Esophagus (tissue), 2 donors: ENCODE results near the gene PRL. TPM values are rescaled to one million over a fixed set of nuclear protein-coding genes. Genes with fewer than 3 reads are reported as not detected.

ENCODE experiments used
- H3K27ac ChIP-seq, 2 donors: one replicate each; pipeline ENCODE4 v1.5.1; 2013; ENCODE audit warnings: low read depth in 2 of 2, mild to moderate bottlenecking in 2 of 2, inconsistent platforms in 1 of 2, low read length in 1 of 2, moderate library complexity in 1 of 2
- H3K27me3 ChIP-seq, 2 donors: one replicate each; pipeline ENCODE4 v1.6.1; 2013; ENCODE audit warnings: low read length in 2 of 2, control low read depth in 1 of 2, mild to moderate bottlenecking in 1 of 2; ENCODE audit not compliant: insufficient read depth in 2 of 2, control insufficient read depth in 1 of 2
- H3K36me3 ChIP-seq, 2 donors: one replicate each; pipeline ENCODE4 v1.6.1; 2013; ENCODE audit warnings: low read length in 1 of 2; ENCODE audit not compliant: control insufficient read depth in 2 of 2, insufficient read depth in 2 of 2
- H3K4me1 ChIP-seq, 2 donors: one replicate each; pipeline ENCODE4 v1.6.1; 2013; ENCODE audit warnings: low read length in 1 of 2; ENCODE audit not compliant: control insufficient read depth in 2 of 2, insufficient read depth in 2 of 2
- H3K4me3 ChIP-seq, 2 donors: one replicate each; pipeline ENCODE4 v1.5.1; 2013; ENCODE audit warnings: low read length in 2 of 2, mild to moderate bottlenecking in 2 of 2, low read depth in 1 of 2, moderate library complexity in 1 of 2
- H3K9me3 ChIP-seq, 2 donors: one replicate each; pipeline ENCODE4 v1.6.1; 2013; ENCODE audit warnings: mild to moderate bottlenecking in 2 of 2, low read depth in 1 of 2, low read length in 1 of 2, moderate library complexity in 1 of 2; ENCODE audit not compliant: control insufficient read depth in 2 of 2, insufficient read depth in 1 of 2
- WGBS, 2 donors: extraction: QIAGEN DNeasy Blood & Tissue Kit; methylation state at CpG; one replicate each; pipeline ENCODE4 v1.1.7; 2013; 5-methylcytosine and 5-hydroxymethylcytosine counted together
- polyA plus RNA-seq, 2 donors: library from polyadenylated mRNA; stranded (reverse); fragments of 200-250 nt; gene quantifications; one replicate each; pipeline ENCODE4 v1.2.3, GENCODE V29; 2013
- donor health status: healthy with polysubstance abuse.
- donor health status: Bipolar disorder and iron deficiency.

Gene PRL
- polyA plus RNA-seq, result not detected

DNA sequence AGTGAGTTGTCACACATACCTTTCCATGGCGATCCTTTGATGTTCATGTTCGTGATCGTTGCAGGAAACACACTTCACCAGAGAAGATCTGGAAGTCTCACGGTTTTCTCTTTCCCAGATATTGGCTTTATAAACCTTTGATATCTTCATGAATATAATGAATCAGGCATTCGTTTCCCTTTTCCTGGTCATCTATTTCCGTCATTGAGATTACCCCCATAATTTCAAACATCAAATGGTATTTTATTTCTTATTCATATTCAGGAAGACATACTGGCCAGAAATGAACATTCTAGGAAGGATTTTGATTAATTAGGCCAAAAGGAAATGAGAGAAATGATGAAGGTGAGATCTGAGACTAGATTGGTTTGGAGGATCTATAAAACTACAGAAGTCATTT is at the start of gene PRL:
Gene PRL, minus strand, starts transcription at position 101 of the 400 bp plus-strand sequence. Its CDS starts 54 bp downstream, at position 47.
- H3K36me3 ChIP-seq, result no peaks in the 10 kb centered on the region
- H3K4me1 ChIP-seq, result no peaks in the 10 kb centered on the region
- no peaks in the 10 kb centered on the region for H3K27me3 ChIP-seq
- no peak within 1 kb of the TSS for H3K4me3 ChIP-seq
- WGBS, 2 donors, result 89 to 90% methylated on average over 6 of the region's 6 CpGs
- H3K9me3 ChIP-seq, result no peaks in the 10 kb centered on the region
- no peak within 1 kb of the TSS for H3K27ac ChIP-seq

DNA sequence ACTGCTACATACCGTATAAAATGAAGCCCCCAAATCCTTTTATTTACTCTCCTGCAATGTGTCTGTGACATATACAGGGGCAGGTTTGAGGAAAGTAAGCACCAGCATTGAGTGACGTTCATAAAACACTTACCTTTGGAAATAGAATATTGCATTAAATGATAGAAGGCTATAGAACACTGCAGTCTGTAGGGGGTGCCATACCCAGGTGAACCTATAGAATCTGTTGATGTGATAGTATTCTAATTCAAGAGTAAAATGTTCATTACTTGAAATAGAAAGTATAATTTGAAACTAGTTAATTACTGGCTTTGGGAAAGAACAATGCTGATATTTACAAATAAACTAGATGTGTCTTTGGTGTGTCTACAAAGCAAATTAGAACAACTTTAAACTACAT is 47.0 kb upstream of the PRL start:
- no peak overlapping the region for H3K27ac ChIP-seq
- no peak overlapping the region for H3K4me3 ChIP-seq
- 90 to 92% methylated on average over 2 of the region's 2 CpGs for WGBS, 2 donors
- H3K9me3 ChIP-seq, result no peaks in the 10 kb centered on the region
- H3K27me3 ChIP-seq, result no peaks in the 10 kb centered on the region
- H3K4me1 ChIP-seq, result no peaks in the 10 kb centered on the region
- no peaks in the 10 kb centered on the region for H3K36me3 ChIP-seq

- Histone ChIP-seq H3K4me1 (no peaks in the 10 kb centered on the region), H3K27ac (no peak overlapping the region), H3K4me3 (no peak overlapping the region), H3K27me3 (no peaks in the 10 kb centered on the region), H3K36me3 (no peaks in the 10 kb centered on the region), H3K9me3 (no peaks in the 10 kb centered on the region)
- WGBS, 2 donors, result 54 to 64% methylated on average over 2 of the region's 2 CpGs
Observed at GRCh38 chr6:22334778-22335177, 37.9 kb upstream of the PRL start.

DNA sequence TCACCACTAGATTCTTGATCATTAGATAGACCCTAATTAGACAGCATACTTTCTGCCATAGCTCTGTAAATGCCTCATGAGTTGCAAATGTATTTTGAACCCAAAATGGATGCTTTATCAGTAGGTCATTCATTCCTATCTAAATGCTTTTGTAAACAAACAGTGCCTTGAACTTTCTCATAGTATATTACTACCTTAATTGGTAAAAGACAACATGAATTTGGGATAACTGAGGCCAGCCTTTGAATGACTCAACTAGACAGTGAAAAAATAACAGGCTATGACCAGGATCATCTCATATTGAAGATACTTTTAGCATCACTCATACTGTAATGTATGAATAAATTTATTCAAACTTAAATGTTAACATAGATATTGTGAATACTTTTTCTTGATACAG is 37.0 kb upstream of the PRL start:
- no peaks in the 10 kb centered on the region for H3K9me3 ChIP-seq
- H3K27me3 ChIP-seq, result no peaks in the 10 kb centered on the region
- no peak overlapping the region for H3K4me3 ChIP-seq
- no peaks in the 10 kb centered on the region for H3K36me3 ChIP-seq
- no peak overlapping the region for H3K27ac ChIP-seq
- H3K4me1 ChIP-seq, result no peaks in the 10 kb centered on the region

- WGBS, 2 donors, result 44 to 67% methylated on average over 4 of the region's 4 CpGs
- H3K4me3 ChIP-seq, result no peak overlapping the region
- H3K27me3 ChIP-seq, result no peaks in the 10 kb centered on the region
- no peaks in the 10 kb centered on the region for H3K4me1 ChIP-seq
- no peaks in the 10 kb centered on the region for H3K36me3 ChIP-seq
- no peaks in the 10 kb centered on the region for H3K9me3 ChIP-seq
- no peak overlapping the region for H3K27ac ChIP-seq
Observed at GRCh38 chr6:22332711-22333110, 35.9 kb upstream of the PRL start.

DNA sequence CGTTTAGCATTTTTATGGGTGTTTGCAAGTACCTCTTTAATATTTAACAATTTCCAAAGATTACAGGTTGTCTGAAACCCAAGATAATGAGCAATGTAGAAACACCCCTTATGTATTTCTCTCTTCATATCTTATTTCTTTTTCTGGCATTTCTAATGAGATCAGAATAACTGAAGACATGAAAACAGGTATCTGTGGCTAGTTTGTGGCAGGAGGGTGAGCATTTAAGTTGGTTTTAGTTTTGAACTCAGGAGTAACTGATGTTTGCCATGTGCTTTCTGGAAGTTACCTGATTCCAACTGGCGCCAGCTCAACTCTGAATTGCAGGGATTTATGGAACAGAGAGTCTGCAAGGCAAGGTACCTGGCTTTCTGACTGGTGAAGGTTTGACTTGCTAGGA is 35.4 kb upstream of the PRL start:
- no peak overlapping the region for H3K27ac ChIP-seq
- no peaks in the 10 kb centered on the region for H3K27me3 ChIP-seq
- H3K4me3 ChIP-seq, result no peak overlapping the region
- no peaks in the 10 kb centered on the region for H3K36me3 ChIP-seq
- H3K4me1 ChIP-seq, result no peaks in the 10 kb centered on the region
- no peaks in the 10 kb centered on the region for H3K9me3 ChIP-seq
- 81 to 87% methylated on average over 2 of the region's 2 CpGs for WGBS, 2 donors

- no peaks in the 10 kb centered on the region for H3K36me3 ChIP-seq
- no peaks in the 10 kb centered on the region for H3K27me3 ChIP-seq
- H3K9me3 ChIP-seq, result no peaks in the 10 kb centered on the region
- no peaks in the 10 kb centered on the region for H3K4me1 ChIP-seq
- WGBS, 2 donors, result 96% methylated on average over 4 of the region's 4 CpGs
- no peak overlapping the region for H3K27ac ChIP-seq
- no peak overlapping the region for H3K4me3 ChIP-seq
Observed at GRCh38 chr6:22330941-22331340, 34.1 kb upstream of the PRL start.

DNA sequence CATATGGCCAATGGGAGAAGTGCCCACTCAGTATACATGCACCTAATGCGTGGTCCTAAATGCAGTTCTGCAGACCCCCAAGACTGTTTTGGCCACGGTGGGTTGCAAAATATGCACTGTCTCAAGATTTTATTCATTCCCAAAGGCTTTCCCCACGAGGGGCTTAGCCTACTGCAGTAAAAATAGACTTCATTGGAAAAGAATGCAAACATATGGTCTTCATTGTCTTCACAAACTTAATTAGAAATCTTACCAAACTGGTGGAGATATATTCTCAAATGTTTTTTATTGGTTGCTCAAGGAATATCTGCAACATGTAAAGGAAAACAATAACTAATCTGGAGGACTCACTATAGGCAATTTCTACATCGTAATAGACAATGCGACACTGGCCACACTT is 31.6 kb upstream of the PRL start:
- no peak overlapping the region for H3K27ac ChIP-seq

DNA sequence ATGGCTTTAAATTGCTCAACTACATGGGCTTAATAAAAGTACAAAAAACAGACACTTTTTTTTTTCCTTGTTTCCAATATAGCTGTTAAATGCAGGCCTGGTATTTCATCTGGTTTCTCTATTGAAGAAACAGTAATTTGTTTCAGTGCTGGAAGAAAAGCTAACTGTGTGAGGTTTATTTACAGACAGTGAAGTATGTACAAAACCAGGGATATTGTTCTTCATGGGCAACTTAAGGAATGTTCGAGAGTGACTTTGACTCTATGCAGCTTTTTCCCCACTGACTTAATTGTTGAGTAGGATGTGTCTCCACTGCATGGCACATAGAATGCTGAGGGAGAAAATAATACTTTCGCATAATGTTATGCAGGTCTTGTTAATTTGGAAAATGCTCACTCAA is 31.0 kb upstream of the PRL start:
- H3K4me1 ChIP-seq, result no peaks in the 10 kb centered on the region
- 84 to 86% methylated on average over 2 of the region's 2 CpGs for WGBS, 2 donors
- H3K27me3 ChIP-seq, result no peaks in the 10 kb centered on the region
- H3K9me3 ChIP-seq, result no peaks in the 10 kb centered on the region
- no peak overlapping the region for H3K27ac ChIP-seq
- H3K36me3 ChIP-seq, result no peaks in the 10 kb centered on the region
- no peak overlapping the region for H3K4me3 ChIP-seq

More for the DNA sequence above, 31.6 kb upstream of the PRL start:
- no peak overlapping the region for H3K4me3 ChIP-seq
- H3K27me3 ChIP-seq, result no peaks in the 10 kb centered on the region
- no peaks in the 10 kb centered on the region for H3K4me1 ChIP-seq
- H3K36me3 ChIP-seq, result no peaks in the 10 kb centered on the region
- H3K9me3 ChIP-seq, result no peaks in the 10 kb centered on the region
- 75 to 76% methylated on average over 5 of the region's 5 CpGs for WGBS, 2 donors

GRCh38 chr6:22326500-22326899 is 29.7 kb upstream of the PRL start:
- Histone ChIP-seq H3K36me3 (no peaks in the 10 kb centered on the region), H3K27me3 (no peaks in the 10 kb centered on the region), H3K4me1 (no peaks in the 10 kb centered on the region), H3K9me3 (no peaks in the 10 kb centered on the region), H3K27ac (no peak overlapping the region), H3K4me3 (no peak overlapping the region)
- WGBS, 2 donors, result 84% methylated on average over 6 of the region's 6 CpGs
